Psoas muscle (tissue), 8 donors: ENCODE data around the gene ARMS2. TPM values are rescaled to one million over a fixed set of nuclear protein-coding genes. Genes with fewer than 3 reads are reported as not detected.

Experiments
- ATAC-seq, 4 donors: fragments of 200-7000 bp; cut with Tn5 transposase; one replicate each; pipeline ENCODE4 v1.9.1; 2020; ENCODE audit warnings: moderate library complexity in 3 of 4, mild to moderate bottlenecking in 2 of 4
- DNase-seq, 2 donors: peaks; one replicate each; pipeline ENCODE4 v3.0.0-alpha.2; 2020
- H3K27ac ChIP-seq: fragments of 200-600 bp; one replicate; pipeline ENCODE4 v1.8.0; 2022
- H3K27me3 ChIP-seq, 3 donors: fragments of 200-600 bp in 1 of 3; one replicate each; pipeline versions ENCODE4 v1.6.1 to v1.8.0; 2013 to 2022; ENCODE audit warnings: low read length in 2 of 3, mild to moderate bottlenecking in 2 of 3, moderate library complexity in 1 of 3; ENCODE audit not compliant: insufficient read depth in 3 of 3
- H3K36me3 ChIP-seq, 2 donors: fragments of 200-600 bp in 1 of 2; one replicate each; pipeline versions ENCODE4 v1.6.1 to v1.8.0; 2013 to 2022; ENCODE audit warnings: low read depth in 1 of 2, mild to moderate bottlenecking in 1 of 2, moderate library complexity in 1 of 2; ENCODE audit not compliant: insufficient read depth in 1 of 2
- H3K4me1 ChIP-seq: fragments of 200-600 bp; one replicate; pipeline ENCODE4 v1.8.0; 2022
- H3K4me3 ChIP-seq: fragments of 200-600 bp; one replicate; pipeline ENCODE4 v1.8.0; 2022; ENCODE audit warnings: mild to moderate bottlenecking
- H3K9me3 ChIP-seq: fragments of 200-600 bp; one replicate; pipeline ENCODE4 v1.8.0; 2022
- WGBS, 3 donors: extraction: QIAGEN DNeasy Blood & Tissue Kit; methylation state at CpG; one replicate each; pipeline versions ENCODE4 v1.1.6 to v1.1.7; 2013; 5-methylcytosine and 5-hydroxymethylcytosine counted together
- intact Hi-C, 2 donors: fragments of 100-400 bp; cut with DNase I; formaldehyde crosslinking; loops; one replicate each; pipeline versions ENCODE4 v1.11.0 to v1.14.2; 2022
- polyA plus RNA-seq, 3 donors: library from polyadenylated mRNA; stranded (reverse); fragments of 200-250 nt; gene quantifications; one replicate each; pipeline ENCODE4 v1.2.3, GENCODE V29; 2013
- total RNA-seq, 4 donors: library from RNA; stranded (reverse); fragmentation: NEBNext Ultra II Directional in 2 of 4; extraction: Animal tissue kit (Norgen Biotek cat#: 25700) in 2 of 4; gene quantifications; one replicate each; pipeline versions ENCODE4 v1.2.1 to v1.2.4, GENCODE V29; 2021 to 2023
- TF ChIP-seq, protein P1 (sequence below): fragments of 200-600 bp; IDR thresholded peaks from one replicate; pipeline ENCODE4 v1.8.0; 2022; ENCODE audit warnings: antibody characterized with exemption
- donor health status: healthy with polysubstance abuse.
- donor health status: DM: no; HTN: no; CAD: no; lungs with moderate emphysema.
- donor health status: Bipolar disorder and iron deficiency.
- donor health status: healthy.
- donor health status: DM: yes; HTN: yes; CAD: no.
- donor health status: DM: no; HTN: no; CAD: no.
- donor health status: DM: no; HTN: no; CAD: no.
- donor health status: DM: yes; HTN: yes; CAD: no.

ARMS2 gene
- total and polyA plus RNA-seq, 7 donors = 0.47 TPM; not detected in 6

DNA sequence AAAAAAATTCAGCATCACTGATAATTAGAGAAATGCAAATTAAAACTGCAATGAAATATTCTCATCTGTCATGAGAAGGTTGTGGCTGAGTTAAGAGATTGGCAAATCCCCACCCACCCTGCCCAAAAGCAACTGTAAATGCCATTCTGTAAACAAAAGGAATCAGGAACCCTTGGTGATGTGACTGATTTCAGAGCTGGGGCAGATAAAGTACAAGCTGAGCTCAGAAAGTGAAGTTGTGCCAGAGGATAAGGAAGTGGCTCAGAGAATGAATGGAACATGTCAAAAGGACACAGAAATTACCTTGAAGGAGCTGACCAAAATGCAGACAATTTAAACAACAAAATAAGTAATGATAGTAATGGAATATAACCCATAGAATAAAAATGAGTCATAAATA is 32.7 kb upstream of the ARMS2 start:
- Histone ChIP-seq H3K9me3 (no peaks in the 10 kb centered on the region), H3K4me1 (no peaks in the 10 kb centered on the region), H3K27ac (no peak overlapping the region), H3K27me3 (no peaks in the 10 kb centered on the region), H3K4me3 (no peak overlapping the region), H3K36me3 (peaks cover 0 to 96% of the 10 kb centered on the region in 2 donors)
- ATAC-seq = no peak
- TF ChIP-seq, protein P1, sequence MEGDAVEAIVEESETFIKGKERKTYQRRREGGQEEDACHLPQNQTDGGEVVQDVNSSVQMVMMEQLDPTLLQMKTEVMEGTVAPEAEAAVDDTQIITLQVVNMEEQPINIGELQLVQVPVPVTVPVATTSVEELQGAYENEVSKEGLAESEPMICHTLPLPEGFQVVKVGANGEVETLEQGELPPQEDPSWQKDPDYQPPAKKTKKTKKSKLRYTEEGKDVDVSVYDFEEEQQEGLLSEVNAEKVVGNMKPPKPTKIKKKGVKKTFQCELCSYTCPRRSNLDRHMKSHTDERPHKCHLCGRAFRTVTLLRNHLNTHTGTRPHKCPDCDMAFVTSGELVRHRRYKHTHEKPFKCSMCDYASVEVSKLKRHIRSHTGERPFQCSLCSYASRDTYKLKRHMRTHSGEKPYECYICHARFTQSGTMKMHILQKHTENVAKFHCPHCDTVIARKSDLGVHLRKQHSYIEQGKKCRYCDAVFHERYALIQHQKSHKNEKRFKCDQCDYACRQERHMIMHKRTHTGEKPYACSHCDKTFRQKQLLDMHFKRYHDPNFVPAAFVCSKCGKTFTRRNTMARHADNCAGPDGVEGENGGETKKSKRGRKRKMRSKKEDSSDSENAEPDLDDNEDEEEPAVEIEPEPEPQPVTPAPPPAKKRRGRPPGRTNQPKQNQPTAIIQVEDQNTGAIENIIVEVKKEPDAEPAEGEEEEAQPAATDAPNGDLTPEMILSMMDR = no peak
- no peak for DNase-seq
- intact Hi-C loops = no loop called here

DNA sequence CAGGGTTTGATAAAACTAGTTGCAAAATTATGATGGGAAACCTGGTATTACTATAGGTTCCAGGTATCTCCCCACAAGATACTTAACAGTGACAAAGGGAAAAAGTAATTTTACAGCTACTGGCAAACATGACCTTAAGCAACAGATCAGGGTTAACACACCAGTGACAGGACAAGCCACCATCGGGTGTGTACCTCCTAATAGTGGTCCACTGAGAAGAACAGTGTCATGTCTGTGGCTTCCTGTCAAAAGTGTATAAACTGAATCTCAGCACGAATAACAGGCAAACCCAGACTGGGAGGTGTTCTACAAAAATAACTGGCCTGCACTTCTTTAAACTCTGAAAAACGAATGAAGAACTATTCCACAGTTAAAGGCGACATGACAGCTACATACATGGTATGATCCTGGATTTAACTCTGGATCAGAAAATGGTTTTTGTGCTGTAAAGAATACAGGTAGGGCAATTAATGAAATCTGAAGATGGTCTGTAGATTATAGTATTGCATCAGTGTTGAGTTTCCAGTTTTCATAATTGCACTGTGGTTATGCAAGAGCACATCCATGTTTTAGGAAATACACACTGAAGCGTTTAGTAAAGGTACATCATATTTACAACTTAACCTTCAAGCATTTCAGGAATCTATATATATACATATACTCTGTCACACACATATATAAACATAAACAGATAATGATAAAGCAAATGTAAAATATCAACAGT is 32.0 kb upstream of the ARMS2 start:
- no peaks in the 10 kb centered on the region for H3K4me1 ChIP-seq
- no peaks in the 10 kb centered on the region for H3K9me3 ChIP-seq
- ATAC-seq (no peak), DNase-seq (no peak)
- H3K27ac ChIP-seq = no peak overlapping the region
- H3K27me3 ChIP-seq = no peaks in the 10 kb centered on the region
- H3K36me3 ChIP-seq = peaks cover 0 to 96% of the 10 kb centered on the region in 2 donors
- TF ChIP-seq, protein P1 = no peak
- intact Hi-C loops = no loop called here
- WGBS, 3 donors = 87 to 90% (median 88%) methylated on average over 5 of the region's 5 CpGs
- H3K4me3 ChIP-seq = no peak overlapping the region

DNA sequence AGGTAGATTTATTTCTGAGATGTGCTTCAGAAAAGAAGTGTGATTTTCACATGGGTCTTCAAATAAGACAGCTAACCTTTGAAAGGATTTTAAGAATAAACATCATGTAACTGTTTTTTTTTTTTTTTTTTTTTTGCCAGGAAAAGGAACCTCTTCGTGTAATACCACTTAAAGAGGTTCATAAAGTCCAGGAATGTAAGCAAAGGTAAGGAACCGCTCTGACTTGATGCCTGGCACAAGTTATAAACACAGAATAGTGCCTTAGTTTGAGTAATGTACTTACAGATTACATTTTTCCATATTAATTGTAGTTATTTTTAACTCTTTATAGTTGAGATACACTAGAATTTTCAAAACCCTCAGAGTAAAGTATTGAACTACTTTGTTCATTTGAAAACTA is 30.4 kb upstream of the ARMS2 start:
- intact Hi-C loops = no loop called here
- Histone ChIP-seq H3K4me3 (no peak overlapping the region), H3K27ac (no peak overlapping the region), H3K36me3 (peaks cover 0 to 94% of the 10 kb centered on the region in 2 donors), H3K9me3 (no peaks in the 10 kb centered on the region), H3K4me1 (no peaks in the 10 kb centered on the region), H3K27me3 (no peaks in the 10 kb centered on the region)
- TF ChIP-seq, protein P1 = no peak
- WGBS, 3 donors = 94 to 98% (median 96%) methylated on average over 2 of the region's 2 CpGs
- ATAC-seq (no peak), DNase-seq (no peak)

DNA sequence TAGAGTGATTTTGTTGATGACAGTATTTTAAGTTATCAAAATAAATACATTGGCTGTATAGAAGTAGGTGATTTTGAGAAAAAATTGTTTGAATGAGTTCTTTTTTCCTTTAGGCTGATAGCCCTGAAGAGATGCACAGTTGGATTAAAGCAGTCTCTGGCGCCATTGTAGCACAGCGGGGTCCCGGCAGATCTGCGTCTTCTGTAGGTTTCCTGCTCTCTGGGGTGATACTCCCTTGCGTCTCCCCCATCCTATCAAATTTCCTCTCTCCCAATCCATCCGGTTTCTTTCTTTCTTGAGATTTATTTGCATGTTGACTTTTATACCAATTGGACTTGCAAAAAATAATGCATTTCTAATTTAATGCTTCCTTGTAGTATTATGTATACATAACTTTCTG is 27.6 kb upstream of the ARMS2 start:
- DNase-seq (no peak), ATAC-seq (no peak)
- no peak overlapping the region for H3K27ac ChIP-seq
- intact Hi-C loops = no loop called here
- WGBS, 3 donors = 90 to 91% (median 90%) methylated on average over 6 of the region's 6 CpGs
- H3K27me3 ChIP-seq = no peaks in the 10 kb centered on the region
- no peaks in the 10 kb centered on the region for H3K9me3 ChIP-seq
- H3K4me3 ChIP-seq = no peak overlapping the region
- H3K36me3 ChIP-seq = peaks cover 0 to 93% of the 10 kb centered on the region in 2 donors
- TF ChIP-seq, protein P1 = no peak
- H3K4me1 ChIP-seq = no peaks in the 10 kb centered on the region

DNA sequence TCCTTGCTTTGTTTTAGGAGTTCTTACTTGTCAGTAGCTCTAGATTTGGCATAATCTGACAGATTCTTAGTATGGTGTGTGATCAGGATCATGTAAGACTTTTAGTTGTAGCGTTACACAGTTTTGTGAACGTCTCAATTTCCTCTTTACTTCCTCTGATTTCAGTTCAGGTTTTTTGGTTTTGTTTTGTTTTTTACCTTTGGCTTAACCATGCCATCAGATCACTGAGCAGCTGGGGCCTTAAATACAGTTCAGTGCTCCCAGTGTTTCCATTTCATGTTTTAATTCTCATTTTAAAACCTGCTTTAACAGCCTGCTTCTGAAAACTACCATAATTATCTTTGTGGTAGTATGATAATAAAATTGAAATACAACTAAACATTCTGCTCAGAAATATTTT is 27.2 kb upstream of the ARMS2 start:
- no peaks in the 10 kb centered on the region for H3K27me3 ChIP-seq
- H3K4me3 ChIP-seq = no peak overlapping the region
- intact Hi-C loops = no loop called here
- no peaks in the 10 kb centered on the region for H3K9me3 ChIP-seq
- 73 to 78% (median 77%) methylated on average over 2 of the region's 2 CpGs for WGBS, 3 donors
- ATAC-seq (no peak), DNase-seq (no peak)
- H3K36me3 ChIP-seq = peaks cover 0 to 92% of the 10 kb centered on the region in 2 donors
- TF ChIP-seq, protein P1 = no peak
- no peak overlapping the region for H3K27ac ChIP-seq
- no peaks in the 10 kb centered on the region for H3K4me1 ChIP-seq
